ENCODE results near the gene TCP11L2.
A peak's percentile ranks its signal among the peaks of the same experiment; 100 is the strongest.
"Not testable (repeated sequence)": the region's sequence is repeated elsewhere in the genome, so short reads cannot be mapped to it uniquely, and the experiment has no call there.

The TCP11L2 gene

DNA sequence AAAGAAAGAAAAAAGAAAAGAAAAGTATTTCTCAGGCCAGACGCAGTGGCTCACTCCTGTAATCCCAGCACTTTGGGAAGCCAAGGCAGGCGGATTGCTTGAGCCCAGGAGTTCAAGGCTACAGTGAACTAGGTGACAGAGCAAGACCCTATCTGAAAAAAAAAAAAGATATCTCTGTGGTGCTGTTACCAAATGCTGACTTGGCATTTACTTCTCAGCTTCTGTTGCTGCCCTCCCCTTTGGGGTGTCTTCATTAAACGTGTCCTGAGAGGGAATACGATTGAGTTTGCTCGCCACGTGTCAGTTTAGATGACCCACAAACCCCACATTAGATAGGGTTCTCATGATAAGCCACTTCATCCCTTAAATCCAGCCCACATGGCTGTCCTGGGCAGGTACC, 50.6 kb downstream of the TCP11L2 start:
- no peak for DNase-seq

DNA sequence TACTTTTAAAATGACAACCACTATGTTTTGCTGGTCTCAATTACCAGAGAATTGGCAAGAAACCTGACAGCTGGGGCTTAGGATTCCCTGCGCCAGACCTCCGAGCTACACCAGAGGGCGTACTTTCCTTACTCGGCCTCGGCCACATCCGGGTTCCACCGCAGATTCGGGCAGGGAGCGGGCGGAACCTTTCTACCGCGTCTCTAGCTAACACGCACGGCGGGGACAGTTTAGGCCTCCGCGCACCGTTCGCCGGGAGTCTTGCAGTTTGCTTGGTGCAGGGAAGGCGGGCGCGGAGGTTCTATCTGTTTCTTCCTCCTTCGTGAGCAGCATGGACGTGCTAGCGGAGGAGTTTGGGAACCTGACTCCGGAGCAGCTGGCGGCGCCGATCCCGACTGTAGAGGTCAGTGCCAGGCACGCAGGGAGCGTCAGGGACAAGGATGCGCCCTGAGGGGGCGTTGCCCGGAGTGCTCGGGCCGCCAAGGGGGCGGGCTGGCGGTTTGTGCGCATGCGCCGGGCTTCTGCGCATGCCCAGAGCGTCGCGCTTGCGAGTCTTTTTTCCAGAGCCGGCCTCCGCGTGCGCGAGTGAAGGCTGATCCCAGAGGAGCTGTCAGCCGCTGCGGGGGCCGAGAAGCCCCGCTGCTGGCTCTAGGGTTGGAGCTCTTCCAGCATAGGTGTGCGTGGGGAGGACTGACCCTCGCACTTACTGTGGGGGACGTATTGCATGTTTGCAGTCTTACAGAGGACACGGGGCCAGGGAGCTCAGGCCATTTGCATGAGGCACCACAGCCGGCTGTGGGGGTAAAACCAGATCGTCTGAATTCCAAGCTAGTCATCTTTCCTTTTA, 55.2 kb downstream of the TCP11L2 start, which contains the start of gene POLR3B:
Gene POLR3B (plus strand): TSS at position 200 of the 847 bp plus-strand sequence. CDS start 132 bp downstream, at position 332.
- peak; percentile 90 to 93 for DNase-seq

DNA sequence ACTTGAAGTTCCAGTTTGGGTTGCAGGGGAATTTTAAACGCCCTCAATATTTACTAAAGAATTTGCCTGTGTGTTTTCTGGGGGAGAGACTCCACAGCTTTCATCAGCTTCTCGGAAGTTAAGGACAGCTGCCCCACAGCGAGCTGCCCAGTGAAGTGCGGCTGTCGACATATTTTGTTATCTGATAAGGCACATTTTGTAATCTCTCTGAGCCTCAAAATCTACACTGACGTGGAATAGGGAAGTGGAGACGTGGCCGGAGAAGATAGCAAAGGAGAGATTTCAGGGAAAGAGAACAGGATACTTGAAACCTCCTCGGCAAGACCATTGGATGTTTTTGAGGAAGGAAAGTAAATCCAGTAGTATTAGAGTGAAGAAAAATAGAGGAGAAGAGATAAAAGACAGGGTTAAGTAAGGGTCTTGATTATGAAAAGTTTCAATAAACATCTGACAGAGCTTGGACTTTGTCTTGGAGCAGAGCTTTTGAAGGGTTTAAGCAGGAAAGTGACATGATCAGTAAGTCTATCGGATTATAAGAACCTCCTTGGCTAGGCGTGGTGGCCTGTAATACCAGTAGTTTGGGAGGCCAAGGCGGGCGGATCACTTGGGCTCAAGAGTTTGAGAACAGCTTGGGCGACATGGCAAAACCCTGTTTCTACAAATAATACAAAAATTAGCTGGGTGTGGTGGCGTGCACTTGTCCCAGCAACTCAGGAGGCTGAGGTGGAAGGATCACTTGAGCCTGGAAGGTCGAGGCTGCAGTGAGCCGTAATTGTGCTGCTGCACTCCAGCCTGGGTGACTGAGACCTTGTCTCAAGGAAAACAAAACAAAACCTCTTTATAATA, 56.1 kb downstream of the TCP11L2 start:
- peak; percentile 50 to 63 for DNase-seq

DNA sequence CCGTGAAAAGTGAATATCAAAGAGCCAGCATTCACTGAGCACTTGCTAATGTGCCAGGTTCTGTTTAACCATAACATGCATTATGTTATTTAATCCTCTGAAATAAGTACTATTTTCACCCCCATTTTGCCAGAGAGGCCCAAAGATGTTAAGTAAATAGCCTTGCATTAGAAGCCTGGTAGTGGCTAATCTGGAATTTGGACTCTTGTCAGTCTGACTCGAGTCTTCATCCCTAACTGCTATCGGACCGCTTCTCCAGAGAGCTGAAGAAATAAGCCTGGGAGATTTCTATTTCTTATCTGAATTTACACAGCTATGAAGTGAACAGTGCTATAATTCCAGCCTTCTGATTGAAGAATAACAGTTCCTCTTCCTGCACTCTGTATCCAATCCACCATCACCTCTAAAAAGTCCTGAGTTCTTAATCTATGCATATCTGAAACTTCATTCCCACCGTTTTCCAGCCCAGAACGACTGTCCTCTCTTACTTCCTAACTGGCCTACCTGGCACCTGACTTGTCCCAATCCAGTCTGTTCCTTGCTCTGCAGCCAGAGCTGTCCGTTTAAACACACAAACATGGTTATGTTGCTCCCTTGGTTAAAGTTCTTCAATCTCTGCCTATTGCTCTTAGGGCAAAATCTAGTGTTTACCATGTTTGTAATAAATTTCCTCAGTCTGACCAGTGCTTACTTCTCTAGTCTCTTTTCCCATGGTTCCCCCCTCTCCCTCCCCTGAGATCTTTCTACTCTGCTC, 57.3 kb downstream of the TCP11L2 start:
- no peak for DNase-seq

DNA sequence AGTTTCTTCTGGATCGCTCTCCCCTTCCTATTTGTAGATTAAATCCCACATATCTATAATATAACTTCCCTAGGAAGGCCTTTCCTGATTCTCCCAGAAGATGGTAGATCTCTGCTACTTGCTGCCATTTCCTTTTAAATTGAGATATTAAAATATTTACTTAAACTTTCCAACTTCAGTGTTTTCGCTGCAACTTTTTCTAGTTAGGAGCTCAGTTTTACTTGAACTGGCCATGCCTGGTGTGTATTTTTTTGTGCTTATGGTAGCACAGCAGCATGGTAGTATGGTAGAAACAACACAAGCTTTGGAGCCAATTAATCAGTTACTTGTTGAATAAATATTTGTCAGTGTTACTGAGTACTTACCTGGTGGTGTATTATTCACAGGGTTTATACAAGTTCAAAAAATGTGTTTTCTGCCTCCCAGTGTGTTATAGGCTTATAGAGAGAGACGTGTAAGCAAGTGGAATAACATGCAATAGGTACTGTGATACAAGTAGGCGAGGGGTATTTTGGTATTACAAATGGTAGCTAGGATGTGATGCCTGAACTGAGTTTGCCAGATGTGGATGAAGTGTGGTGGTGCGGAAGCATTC, 58.0 kb downstream of the TCP11L2 start:
- DNase-seq: no peak

DNA sequence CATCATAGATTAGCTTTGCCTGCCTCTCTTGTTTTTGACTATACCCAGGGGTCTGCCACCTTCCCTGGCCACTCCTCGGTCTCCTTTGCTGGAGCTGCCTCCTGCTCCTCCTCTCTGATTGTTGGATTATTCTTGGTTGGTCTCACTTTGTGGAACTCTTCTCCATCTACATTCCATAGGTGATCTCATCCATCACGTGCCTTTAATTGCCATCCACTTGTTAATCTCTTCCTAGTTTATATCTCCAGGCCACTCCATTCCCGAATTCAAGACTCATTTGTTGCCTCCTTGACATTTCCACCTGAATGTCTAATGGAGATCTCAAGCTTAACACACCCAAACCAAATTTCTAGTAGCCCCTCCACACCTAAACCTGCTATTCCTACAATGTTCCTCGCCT, 60.4 kb downstream of the TCP11L2 start:
- no peak for DNase-seq

DNA sequence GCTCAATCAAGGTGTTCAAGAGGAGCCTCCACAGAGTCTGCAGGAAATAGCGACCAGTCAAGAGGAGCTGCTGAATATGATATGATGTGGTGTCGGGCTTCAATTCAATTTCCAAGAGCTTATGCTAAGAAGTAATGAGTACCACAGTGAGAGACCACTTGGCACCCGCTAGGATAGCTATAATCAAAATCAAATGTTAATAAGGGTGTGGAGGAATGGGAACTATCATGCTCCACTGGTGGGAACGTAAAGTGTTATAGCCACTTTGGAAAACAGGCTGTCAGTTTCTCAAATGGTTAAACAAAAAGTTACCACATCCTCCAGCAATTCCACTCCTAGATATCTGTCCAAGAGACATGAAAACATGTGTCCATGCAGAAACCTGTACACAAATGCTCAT, 61.7 kb downstream of the TCP11L2 start:
- DNase-seq: no peak

DNA sequence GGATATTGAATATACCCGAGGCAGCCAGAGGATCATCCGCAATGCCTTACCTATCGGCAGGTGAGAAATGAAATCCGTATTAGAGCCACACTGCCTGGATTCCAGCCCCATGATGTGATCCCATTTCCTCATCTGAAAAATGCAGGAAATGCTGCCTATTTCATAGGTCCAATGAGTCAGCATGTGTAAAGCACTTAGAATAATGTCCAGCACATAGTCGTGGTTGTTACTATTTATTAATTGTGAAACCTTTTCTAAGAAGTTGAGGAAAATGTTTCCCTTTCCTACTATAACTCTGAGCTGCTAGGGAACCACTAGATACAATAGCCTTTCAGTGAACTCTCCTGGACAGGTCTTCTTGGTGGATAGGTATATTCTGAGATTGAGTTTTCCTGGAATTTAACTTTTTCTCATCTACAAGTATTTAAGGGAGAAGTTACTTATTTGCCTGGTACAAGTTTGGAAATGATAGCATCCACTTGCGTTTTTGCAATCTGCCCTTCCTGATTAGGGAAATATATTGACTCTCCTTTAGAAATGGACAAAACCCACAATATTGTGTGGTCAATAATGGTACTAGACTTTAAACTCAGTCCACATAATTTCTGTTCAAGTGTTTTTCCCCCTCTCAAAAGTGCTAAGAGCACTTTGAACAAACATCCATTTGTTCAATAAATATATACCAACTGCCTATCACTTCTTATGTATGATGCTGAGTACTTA, 67.3 kb downstream of the TCP11L2 start:
- no peak for DNase-seq

DNA sequence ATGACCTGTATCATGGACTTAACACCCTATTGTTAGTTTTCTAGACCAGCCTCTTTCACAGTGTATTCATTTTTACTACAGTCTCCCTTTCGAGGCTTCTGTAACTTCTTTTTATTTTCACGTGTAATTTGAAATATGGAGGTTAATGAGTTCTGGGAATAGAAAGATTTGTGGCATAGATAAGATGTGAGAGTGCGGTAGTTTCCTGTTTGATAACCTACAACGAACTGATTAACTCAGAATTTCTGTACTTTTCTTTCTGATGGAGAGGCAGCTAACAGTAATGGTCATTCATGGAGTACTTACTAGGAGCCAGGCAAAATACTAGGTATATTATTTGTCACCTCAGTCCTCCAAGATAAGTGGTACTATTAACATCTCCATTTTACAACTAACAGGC, 76.3 kb downstream of the TCP11L2 start:
- DNase-seq: no peak

DNA sequence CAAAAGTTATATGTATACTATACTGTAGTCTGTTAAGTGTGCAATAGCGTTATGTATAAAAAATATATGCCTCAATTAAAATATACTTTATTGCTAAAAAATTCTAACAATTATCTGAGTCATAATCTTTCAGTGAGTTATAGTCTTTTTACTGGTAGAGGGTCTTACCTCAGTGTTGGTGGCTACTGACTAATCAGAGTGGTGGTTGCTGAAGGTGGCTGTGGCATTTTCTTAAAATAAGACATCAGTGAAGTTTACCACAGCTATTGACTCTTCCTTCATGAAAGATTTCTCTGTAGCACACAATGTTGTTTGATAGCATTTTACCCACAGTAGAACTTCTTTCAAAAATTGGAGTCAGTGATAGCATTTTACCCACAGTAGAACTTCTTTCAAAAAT, 78.4 kb downstream of the TCP11L2 start:
- DNase-seq: no peak

DNA sequence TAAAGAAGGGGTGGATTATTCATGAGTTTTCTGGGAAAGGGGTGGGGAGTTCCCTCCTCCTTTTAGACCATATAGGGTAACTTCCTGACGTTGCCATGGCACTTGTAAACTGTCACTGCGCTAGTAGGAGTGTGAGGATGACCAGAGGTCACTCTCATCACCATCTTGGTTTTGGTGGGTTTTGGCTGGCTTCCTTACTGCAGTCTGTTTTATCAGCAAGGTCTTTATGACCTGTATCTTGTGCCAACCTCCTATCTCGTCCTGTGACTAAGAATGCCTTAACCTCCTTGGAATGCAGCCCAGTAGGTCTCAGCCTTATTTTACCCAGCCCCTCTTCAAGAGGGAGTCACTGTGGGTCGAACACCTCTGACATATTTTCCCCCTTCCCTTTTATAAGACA, 79.3 kb downstream of the TCP11L2 start:
- not testable (repeated sequence) for DNase-seq

DNA sequence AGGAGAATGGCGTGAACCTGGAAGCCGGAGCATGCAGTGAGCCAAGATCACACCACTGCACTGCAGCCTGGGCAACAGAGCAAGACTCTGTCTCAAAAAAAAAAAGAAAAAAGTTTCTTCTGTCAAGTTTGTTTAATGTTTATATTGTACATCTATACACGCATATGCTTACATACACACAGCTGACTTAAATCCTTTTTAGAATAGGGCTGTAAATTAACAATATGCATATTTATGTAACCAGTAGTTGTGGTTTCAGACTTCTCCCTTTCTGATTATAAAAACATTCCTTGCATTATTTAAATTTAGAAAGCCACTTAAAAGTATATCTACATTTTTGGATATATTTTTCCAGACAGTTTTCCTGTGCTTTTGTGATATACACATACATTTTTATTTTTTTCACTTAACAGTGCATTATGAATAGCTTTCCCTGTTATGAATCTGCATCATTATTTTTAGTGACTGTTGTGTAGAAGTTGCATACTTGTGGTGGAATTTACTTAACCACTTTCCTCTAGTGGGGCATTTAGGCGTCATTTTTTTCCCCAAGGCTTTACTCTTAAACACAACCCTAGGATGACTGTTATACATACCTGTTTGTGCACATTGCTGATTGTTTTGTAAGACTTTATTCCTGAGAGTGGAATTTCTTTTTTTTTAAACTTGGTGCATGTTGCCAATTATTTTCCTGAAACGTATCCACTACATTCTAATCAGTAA, 84.4 kb downstream of the TCP11L2 start:
- no peak for DNase-seq

DNA sequence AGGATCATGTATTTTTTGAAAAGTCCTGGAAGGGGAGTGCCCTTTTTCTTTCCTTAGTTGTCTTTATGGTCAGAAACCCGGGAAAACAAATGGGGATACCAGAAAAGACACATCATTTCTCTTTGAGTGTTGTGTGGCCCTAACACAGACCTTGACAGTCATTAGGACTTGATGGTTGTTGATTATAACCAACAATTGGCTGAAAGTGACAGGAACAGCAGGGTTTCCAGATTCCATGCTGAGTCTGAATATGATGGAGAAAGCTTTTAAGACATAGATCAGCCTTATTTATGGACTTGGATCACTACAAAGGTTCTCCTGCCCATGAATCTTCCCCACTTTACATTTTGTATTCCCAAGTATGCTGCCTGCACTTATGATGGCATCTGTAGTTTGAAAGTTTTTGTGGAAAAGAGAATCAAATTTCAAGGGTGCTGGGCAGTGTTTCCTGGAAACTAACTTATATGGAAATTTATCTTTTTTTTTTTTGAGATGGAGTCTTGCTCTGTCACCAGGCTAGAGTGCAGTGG, 85.4 kb downstream of the TCP11L2 start:
- no peak for DNase-seq

DNA sequence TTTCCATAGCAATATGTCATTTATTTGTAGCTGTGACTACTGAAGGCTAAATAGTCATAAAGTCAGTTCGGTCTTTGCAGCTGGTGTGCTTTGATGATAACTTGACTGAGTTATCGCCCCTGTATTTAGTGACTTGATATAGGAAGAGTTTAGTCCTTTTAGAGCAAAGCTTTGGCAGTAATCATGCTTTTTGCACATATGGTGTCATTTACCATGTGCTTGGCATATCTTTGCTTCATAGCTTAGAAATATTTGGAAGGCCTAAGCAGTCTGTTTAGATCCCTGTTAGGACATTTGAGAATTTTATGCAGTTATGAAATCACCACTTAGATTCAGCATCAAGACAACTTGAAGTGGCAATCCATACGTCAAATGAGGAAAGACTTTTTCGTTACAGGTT, 86.6 kb downstream of the TCP11L2 start:
- DNase-seq: no peak

DNA sequence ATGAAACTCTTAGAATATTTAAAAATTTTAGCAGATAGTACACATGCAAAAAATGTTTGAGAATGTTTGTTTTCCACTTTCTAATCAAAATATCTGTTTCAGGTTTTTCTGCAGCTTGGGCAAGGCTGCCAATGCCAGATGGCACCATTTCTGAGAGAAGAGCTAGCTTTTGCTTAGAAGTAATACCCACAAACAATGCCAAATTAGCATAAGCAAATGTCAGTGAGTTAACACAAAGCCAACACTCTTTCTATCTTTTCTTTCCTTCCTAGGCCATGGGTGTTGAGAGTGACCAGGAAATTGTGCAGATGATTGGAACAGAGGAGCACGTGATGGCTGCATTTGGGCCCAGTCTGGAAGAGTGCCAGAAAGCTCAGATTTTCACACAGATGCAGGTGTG, 90.2 kb downstream of the TCP11L2 start:
- no peak for DNase-seq
